H9 (cell line): ENCODE results near the gene MYO7A. TPM values are rescaled to one million over a fixed set of nuclear protein-coding genes. Genes with fewer than 3 reads are reported as not detected.
A peak's percentile ranks its signal among the peaks of the same experiment; 100 is the strongest.

Experiments
- DNase-seq: peaks from one replicate; pipeline ENCODE4 v3.0.0-alpha.2; 2017
- H2AFZ ChIP-seq: one replicate; pipeline ENCODE4 v1.6.1; 2013; ENCODE audit warnings: mild to moderate bottlenecking, low read length, control low read depth, moderate library complexity
- H2AK5ac ChIP-seq: 2 replicates; pipeline ENCODE4 v1.6.1; 2013; ENCODE audit warnings: low read length, control low read depth, mixed read lengths; ENCODE audit not compliant: insufficient read length
- H2BK120ac ChIP-seq: one replicate; pipeline ENCODE4 v1.6.1; 2013; ENCODE audit warnings: low read depth, mild to moderate bottlenecking, low read length, control low read depth, inconsistent platforms; ENCODE audit not compliant: poor library complexity, severe bottlenecking
- H2BK12ac ChIP-seq: 2 replicates; pipeline ENCODE4 v1.6.1; 2013; ENCODE audit warnings: low read length, control low read depth, mixed read lengths, low read depth; ENCODE audit not compliant: insufficient read length
- H2BK15ac ChIP-seq: 2 replicates; pipeline ENCODE4 v1.6.1; 2013; ENCODE audit warnings: low read depth, low read length, control low read depth
- H2BK20ac ChIP-seq: one replicate; pipeline ENCODE4 v1.6.1; 2013; ENCODE audit warnings: low read depth, mild to moderate bottlenecking, low read length, control low read depth, inconsistent platforms; ENCODE audit not compliant: poor library complexity, severe bottlenecking
- H2BK5ac ChIP-seq: 2 replicates; pipeline ENCODE4 v1.6.1; 2013; ENCODE audit warnings: low read length, control low read depth, mixed read lengths; ENCODE audit not compliant: insufficient read length
- H3K14ac ChIP-seq: 2 replicates; pipeline ENCODE4 v1.6.1; 2013; ENCODE audit warnings: low read length, control low read depth; ENCODE audit not compliant: insufficient read depth
- H3K18ac ChIP-seq: 2 replicates; pipeline ENCODE4 v1.6.1; 2013; ENCODE audit warnings: low read depth, mild to moderate bottlenecking, mixed read lengths, low read length, control low read depth; ENCODE audit not compliant: insufficient read length
- H3K23ac ChIP-seq: 2 replicates; pipeline ENCODE4 v1.6.1; 2013; ENCODE audit warnings: low read length, control low read depth, mixed read lengths, low read depth; ENCODE audit not compliant: insufficient read length
- H3K23me2 ChIP-seq: 2 replicates; pipeline ENCODE4 v1.6.1; 2013; ENCODE audit warnings: low read depth, mild to moderate bottlenecking, mixed read lengths, low read length, control low read depth; ENCODE audit not compliant: insufficient read length, poor library complexity, severe bottlenecking
- H3K27ac ChIP-seq: 2 replicates; pipeline ENCODE4 v1.5.1; 2013; ENCODE audit warnings: low read length, control low read depth, mixed read lengths, low read depth; ENCODE audit not compliant: insufficient read length
- H3K27me3 ChIP-seq: 2 replicates; pipeline ENCODE4 v1.6.1; 2013; ENCODE audit warnings: low read length, control low read depth, inconsistent platforms; ENCODE audit not compliant: insufficient read depth
- H3K4ac ChIP-seq: 2 replicates; pipeline ENCODE4 v1.6.1; 2013; ENCODE audit warnings: low read depth, mild to moderate bottlenecking, control low read depth, inconsistent platforms, low read length, moderate library complexity
- H3K4me1 ChIP-seq: 2 replicates; pipeline ENCODE4 v1.6.1; 2013; ENCODE audit warnings: low read length, control low read depth, inconsistent platforms; ENCODE audit not compliant: insufficient read depth
- H3K4me2 ChIP-seq: 2 replicates; pipeline ENCODE4 v1.6.1; 2013; ENCODE audit warnings: low read length, control low read depth, mixed read lengths; ENCODE audit not compliant: insufficient read length, insufficient read depth
- H3K56ac ChIP-seq: 2 replicates; pipeline ENCODE4 v1.6.1; 2013; ENCODE audit warnings: low read depth, mild to moderate bottlenecking, mixed read lengths, low read length, control low read depth; ENCODE audit not compliant: insufficient read length
- H3K79me1 ChIP-seq: 2 replicates; pipeline ENCODE4 v1.6.1; 2013; ENCODE audit warnings: low read depth, mild to moderate bottlenecking, moderate library complexity, low read length, control low read depth, inconsistent platforms; ENCODE audit not compliant: insufficient read depth, poor library complexity, severe bottlenecking
- H3K79me2 ChIP-seq: 2 replicates; pipeline ENCODE4 v1.6.1; 2013; ENCODE audit warnings: low read length, control low read depth, inconsistent platforms; ENCODE audit not compliant: insufficient read depth
- H3K9ac ChIP-seq: 2 replicates; pipeline ENCODE4 v1.6.1; 2013; ENCODE audit warnings: low read length, control low read depth, mixed read lengths; ENCODE audit not compliant: insufficient read length; ENCODE audit errors: extremely low read depth
- H3K9me3 ChIP-seq: one replicate; pipeline ENCODE4 v1.6.1; 2013; ENCODE audit warnings: low read depth, low read length, inconsistent platforms; ENCODE audit not compliant: control insufficient read depth
- H3T11ph ChIP-seq: one replicate; pipeline ENCODE4 v1.6.1; 2013; ENCODE audit warnings: mild to moderate bottlenecking, low read length, control low read depth, inconsistent platforms
- H4K20me1 ChIP-seq: one replicate; pipeline ENCODE4 v1.6.1; 2013; ENCODE audit not compliant: control insufficient read depth, insufficient read length, insufficient read depth
- H4K5ac ChIP-seq: 2 replicates; pipeline ENCODE4 v1.6.1; 2013; ENCODE audit warnings: low read depth, mild to moderate bottlenecking, mixed read lengths, low read length, control low read depth; ENCODE audit not compliant: insufficient read length
- H4K8ac ChIP-seq: replicated peaks from 2 replicates; pipeline ENCODE4 v1.6.1; 2013; ENCODE audit warnings: low read length, control low read depth, mixed read lengths, low read depth; ENCODE audit not compliant: insufficient read length
- H4K91ac ChIP-seq: 2 replicates; pipeline ENCODE4 v1.6.1; 2013; ENCODE audit warnings: low read depth, mild to moderate bottlenecking, moderate library complexity, mixed read lengths, low read length, control low read depth; ENCODE audit not compliant: insufficient read length
- H3K27ac Mint-ChIP-seq, 3 experiments: 2 replicates in 2 of 3; 3 replicates in 1 of 3; pipeline ENCODE4 v1.8.0; 2020 to 2021; ENCODE audit warnings: mixed read lengths in 3 of 3, mild to moderate bottlenecking in 1 of 3, moderate library complexity in 1 of 3
- H3K27me3 Mint-ChIP-seq: 2 replicates; pipeline ENCODE4 v1.8.0; 2021; ENCODE audit warnings: low read depth, mild to moderate bottlenecking, moderate library complexity, mixed read lengths
- H3K36me3 Mint-ChIP-seq, 3 experiments: 2 replicates in 2 of 3; 3 replicates in 1 of 3; pipeline ENCODE4 v1.8.0; 2020 to 2021; ENCODE audit warnings: low read depth in 3 of 3, mixed read lengths in 3 of 3; ENCODE audit not compliant: insufficient read depth in 1 of 3
- H3K4me1 Mint-ChIP-seq, 2 experiments: 2 replicates each; pipeline ENCODE4 v1.8.0; 2020; ENCODE audit warnings: mixed read lengths in 2 of 2
- H3K4me3 Mint-ChIP-seq, 2 experiments: 2 replicates in 1 of 2; 3 replicates in 1 of 2; pipeline ENCODE4 v1.8.0; 2020 to 2021; ENCODE audit warnings: mild to moderate bottlenecking in 2 of 2, mixed read lengths in 2 of 2, moderate library complexity in 1 of 2
- H3K9me3 Mint-ChIP-seq, 2 experiments: 2 replicates in 1 of 2; 3 replicates in 1 of 2; pipeline ENCODE4 v1.8.0; 2020; ENCODE audit warnings: mild to moderate bottlenecking in 2 of 2, mixed read lengths in 2 of 2, moderate library complexity in 1 of 2
- WGBS: extraction: QIAGEN DNeasy Blood & Tissue Kit; methylation state at CpG from one replicate; pipeline ENCODE4 v1.1.7; 2013; ENCODE audit warnings: missing lambda C conversion rate, low lambda C conversion rate, mixed read lengths; ENCODE audit not compliant: insufficient read length; ENCODE audit errors: extremely low coverage; 5-methylcytosine and 5-hydroxymethylcytosine counted together
- total RNA-seq: library from RNA; stranded (reverse); gene quantifications from 2 replicates; pipeline ENCODE4 v1.2.1, GENCODE V29; 2021
- TF ChIP-seq, protein P1 (sequence below): fragments of 200-600 bp; sonication (generic); conservative IDR thresholded peaks from 3 replicates; pipeline ENCODE4 v1.8.0; 2021; ENCODE audit warnings: antibody characterized with exemption, mild to moderate bottlenecking

Gene MYO7A
- total RNA-seq, 1 experiment from 2014 or later, result 1.6 TPM

- H3K27me3 ChIP-seq, result no peaks in the 10 kb centered on the region
- H3K79me1 ChIP-seq, result no peaks in the 10 kb centered on the region
- H3K23ac ChIP-seq, result no peak overlapping the region
- H3K4me1 ChIP-seq, result peaks cover 2% of the 10 kb centered on the region; the same call in 1 of the 2 replicates
- TF ChIP-seq, protein P1, sequence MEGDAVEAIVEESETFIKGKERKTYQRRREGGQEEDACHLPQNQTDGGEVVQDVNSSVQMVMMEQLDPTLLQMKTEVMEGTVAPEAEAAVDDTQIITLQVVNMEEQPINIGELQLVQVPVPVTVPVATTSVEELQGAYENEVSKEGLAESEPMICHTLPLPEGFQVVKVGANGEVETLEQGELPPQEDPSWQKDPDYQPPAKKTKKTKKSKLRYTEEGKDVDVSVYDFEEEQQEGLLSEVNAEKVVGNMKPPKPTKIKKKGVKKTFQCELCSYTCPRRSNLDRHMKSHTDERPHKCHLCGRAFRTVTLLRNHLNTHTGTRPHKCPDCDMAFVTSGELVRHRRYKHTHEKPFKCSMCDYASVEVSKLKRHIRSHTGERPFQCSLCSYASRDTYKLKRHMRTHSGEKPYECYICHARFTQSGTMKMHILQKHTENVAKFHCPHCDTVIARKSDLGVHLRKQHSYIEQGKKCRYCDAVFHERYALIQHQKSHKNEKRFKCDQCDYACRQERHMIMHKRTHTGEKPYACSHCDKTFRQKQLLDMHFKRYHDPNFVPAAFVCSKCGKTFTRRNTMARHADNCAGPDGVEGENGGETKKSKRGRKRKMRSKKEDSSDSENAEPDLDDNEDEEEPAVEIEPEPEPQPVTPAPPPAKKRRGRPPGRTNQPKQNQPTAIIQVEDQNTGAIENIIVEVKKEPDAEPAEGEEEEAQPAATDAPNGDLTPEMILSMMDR, result no peak
- H4K91ac ChIP-seq, result no peak overlapping the region
- no CpG with 5 or more reads among the region's 12 CpGs for WGBS
- no peak overlapping the region for H3K27ac Mint-ChIP-seq
- peaks cover 8% of the 10 kb centered on the region for H3K23me2 ChIP-seq
- H3K4ac ChIP-seq, result no peak overlapping the region
- no peak overlapping the region for H2BK5ac ChIP-seq
- no peaks in the 10 kb centered on the region for H3K79me2 ChIP-seq
- peak overlapping the region; percentile 21; the same call in 1 of the 2 replicates for H3K14ac ChIP-seq
- DNase-seq, result no peak
- peak overlapping the region; percentile 24 for H3K18ac ChIP-seq
- H2BK120ac ChIP-seq, result no peak overlapping the region
- H3K27ac ChIP-seq, result no peak overlapping the region
- no peak overlapping the region for H4K8ac ChIP-seq
- H3K4me2 ChIP-seq, result no peak overlapping the region
- H2BK15ac ChIP-seq, result no peak overlapping the region
- H3K9me3 ChIP-seq, result no peaks in the 10 kb centered on the region
- H3K4me1 Mint-ChIP-seq, result peaks cover 23 to 27% of the 10 kb centered on the region in 2 experiments
- H2BK20ac ChIP-seq, result no peak overlapping the region
- no peak overlapping the region for H4K5ac ChIP-seq
- peaks cover 20% of the 10 kb centered on the region for H3K27me3 Mint-ChIP-seq
- no peak overlapping the region for H2AK5ac ChIP-seq
- H3K9ac ChIP-seq, result no peak overlapping the region
- no peak overlapping the region for H2BK12ac ChIP-seq
- no peak overlapping the region for H2AFZ ChIP-seq
- no peak overlapping the region for H3K56ac ChIP-seq
- no peaks in the 10 kb centered on the region; a peak in 1 of 5 replicates for H3K9me3 Mint-ChIP-seq
- H3T11ph ChIP-seq, result no peak overlapping the region
- H4K20me1 ChIP-seq, result peaks cover 3% of the 10 kb centered on the region
- no peak overlapping the region for H3K4me3 Mint-ChIP-seq
- H3K36me3 Mint-ChIP-seq, result no peaks in the 10 kb centered on the region
Measured at GRCh38 chr11:77149716-77150392, 21.8 kb downstream of the MYO7A start.
